Measurements from ENCODE around the gene PSMD1.
A peak's percentile ranks its signal among the peaks of the same experiment; 100 is the strongest.
"Not testable (repeated sequence)": the region's sequence is repeated elsewhere in the genome, so short reads cannot be mapped to it uniquely, and the experiment has no call there.

The PSMD1 gene

DNA sequence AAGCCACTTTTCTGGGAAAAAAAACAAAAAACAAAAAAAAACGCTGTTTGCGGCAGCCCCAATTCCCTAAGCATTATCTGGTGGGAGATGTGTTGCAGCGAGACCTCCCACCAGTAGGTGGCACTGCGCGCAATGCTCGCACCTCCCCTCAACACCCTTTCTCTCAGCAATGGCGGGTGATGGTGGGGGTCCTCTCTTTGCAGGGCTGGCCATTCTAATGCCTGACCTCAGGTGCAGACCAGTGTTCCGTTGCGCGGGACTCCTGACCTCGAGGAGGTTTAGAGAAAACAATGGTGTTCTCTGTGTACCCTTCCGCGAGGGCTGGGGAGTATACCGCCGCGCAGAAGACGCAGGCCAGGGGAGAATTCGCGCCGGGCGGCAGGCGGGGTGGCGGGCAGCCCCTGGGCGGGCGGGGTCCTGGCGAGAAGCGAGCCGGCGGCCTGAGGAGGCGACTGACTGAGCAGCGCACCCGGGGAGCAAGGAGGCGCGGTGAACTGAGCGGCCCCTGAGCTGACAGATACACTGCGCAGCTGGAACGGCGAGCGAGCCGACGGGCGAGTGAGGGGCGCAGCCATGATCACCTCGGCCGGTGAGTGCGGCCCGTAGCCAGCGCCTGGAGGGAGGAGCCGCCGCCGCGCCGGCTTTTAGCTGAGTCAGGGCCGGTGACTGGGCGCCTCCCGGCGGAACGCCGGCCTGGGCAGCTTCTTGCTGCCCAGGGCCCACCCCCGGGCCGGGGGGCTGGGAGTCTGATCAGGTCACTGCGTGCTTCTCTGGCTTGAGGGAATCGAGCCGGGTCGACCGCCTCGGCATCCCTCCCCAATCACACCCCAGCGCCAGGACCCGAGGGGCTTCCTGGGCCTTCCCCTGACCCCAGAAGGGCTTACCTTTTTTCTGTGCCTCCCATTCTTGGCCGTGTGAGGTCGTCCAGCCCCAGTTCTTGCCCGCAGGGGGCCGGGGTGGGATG is at the start of gene PSMD1:
Gene PSMD1, plus strand, starts transcription at position 415 of the 964 bp plus-strand sequence. Its CDS starts 159 bp downstream, at position 574.
- peak; percentile 75 for DNase-seq

GRCh38 chr2:231007286-231008098 is 49.2 kb upstream of the PSMD1 start:
- DNase-seq: no peak

- no peak for DNase-seq
Measured at GRCh38 chr2:231008131-231008530, 48.5 kb upstream of the PSMD1 start.

GRCh38 chr2:231009236-231009919 is 47.3 kb upstream of the PSMD1 start:
- no peak for DNase-seq

GRCh38 chr2:231010201-231010730 is 46.4 kb upstream of the PSMD1 start:
- DNase-seq: no peak

GRCh38 chr2:231011526-231011925 is 45.1 kb upstream of the PSMD1 start:
- no peak for DNase-seq

DNA sequence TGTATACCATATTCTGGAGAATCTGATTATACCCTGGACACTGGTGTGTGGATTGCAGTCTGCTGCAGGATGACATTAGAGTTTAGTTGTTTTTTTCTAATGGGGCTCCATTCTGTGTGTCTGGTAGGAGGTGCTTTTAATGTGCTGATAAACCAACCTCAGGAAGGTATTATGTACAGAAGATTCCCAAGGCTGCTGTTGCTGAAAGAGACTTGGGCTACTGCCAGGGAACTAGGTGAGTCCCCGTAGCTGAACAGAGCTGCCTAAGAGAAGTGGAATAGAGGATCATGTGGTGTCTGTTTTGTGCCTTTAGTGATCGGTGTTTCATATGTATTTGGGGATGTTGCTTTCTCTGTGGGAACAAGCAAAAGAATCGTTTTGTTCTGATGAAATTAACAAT is 44.2 kb upstream of the PSMD1 start:
- no peak for DNase-seq

DNA sequence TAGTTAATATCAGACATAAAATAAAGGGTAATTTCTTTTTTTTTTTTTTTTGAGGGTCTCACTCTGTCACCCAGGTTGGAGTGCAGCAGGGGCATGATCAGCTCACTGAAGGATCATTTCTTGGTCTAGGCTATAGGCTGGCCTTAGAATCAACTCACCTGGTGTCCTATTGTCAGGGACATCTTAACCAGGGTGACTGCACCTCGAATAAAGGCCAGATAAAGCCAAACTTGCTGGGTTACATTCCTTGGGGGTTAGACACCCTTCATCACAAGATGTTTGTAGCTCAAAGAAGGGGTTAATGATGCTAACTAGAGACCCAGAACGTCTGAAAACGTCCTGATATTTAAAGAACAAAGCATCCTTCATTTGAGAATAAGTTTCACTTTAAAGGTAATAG is 42.8 kb upstream of the PSMD1 start:
- DNase-seq: no peak

- no peak for DNase-seq
Measured at GRCh38 chr2:231015478-231015877, 41.2 kb upstream of the PSMD1 start.

GRCh38 chr2:231015926-231016325 is 40.7 kb upstream of the PSMD1 start:
- no peak for DNase-seq

DNA sequence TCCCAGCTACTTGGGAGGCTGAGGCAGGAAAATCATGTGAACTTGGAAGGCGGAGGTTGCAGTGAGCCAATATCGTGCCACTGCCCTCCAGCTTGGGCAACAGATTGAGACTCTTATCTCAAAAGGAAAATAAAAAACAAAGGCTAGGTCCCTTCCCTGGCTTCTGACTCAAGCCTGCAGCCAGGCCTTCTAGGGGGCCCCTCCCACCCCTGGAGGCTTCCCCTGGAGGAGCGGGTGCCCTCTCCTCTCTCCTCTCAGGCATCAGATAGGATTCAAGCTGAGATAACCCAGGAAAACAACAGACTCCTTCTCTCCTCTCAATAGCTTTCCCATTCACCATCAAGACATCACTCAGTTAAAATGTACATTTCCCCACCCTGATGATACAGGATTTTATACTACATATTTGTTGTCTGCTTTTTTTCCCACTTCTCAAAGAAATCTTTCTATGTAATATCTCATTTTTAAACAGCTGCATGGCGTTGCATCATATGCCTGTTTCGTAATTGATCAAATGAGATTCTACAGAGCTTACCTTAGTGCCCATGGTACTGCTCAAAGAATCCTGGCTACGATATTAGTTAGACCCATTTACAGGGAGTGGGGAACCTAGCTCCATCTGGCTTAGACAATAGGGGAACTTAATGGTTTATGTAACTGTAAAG is 40.0 kb upstream of the PSMD1 start:
- no peak for DNase-seq

GRCh38 chr2:231017231-231017598 is 39.5 kb upstream of the PSMD1 start:
- no peak for DNase-seq

DNA sequence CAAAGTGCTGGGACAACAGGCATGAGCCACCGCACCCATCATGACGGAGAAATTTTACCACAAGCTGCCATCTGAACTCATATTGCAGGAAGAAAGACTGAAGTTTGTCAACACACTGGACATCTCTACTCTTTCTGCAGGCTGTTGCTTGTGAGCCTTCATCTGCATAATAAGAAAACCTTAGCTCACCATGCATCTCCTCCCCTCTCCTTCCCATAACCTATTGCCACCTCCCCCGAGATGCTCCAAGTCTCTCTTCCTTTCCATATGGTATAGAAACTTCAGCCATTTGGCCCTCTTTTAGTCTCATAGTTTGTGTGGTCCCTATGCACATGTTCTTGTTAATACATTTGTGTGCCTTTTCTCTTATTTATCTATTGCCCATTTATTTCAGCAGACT is 38.5 kb upstream of the PSMD1 start:
- DNase-seq: no peak

- not testable (repeated sequence) for DNase-seq
Measured at GRCh38 chr2:231025059-231025458, 31.6 kb upstream of the PSMD1 start.

- no peak for DNase-seq
Measured at GRCh38 chr2:231028889-231029288, 27.8 kb upstream of the PSMD1 start.

- DNase-seq: no peak
Measured at GRCh38 chr2:231029563-231029962, 27.1 kb upstream of the PSMD1 start.

- DNase-seq: no peak
Measured at GRCh38 chr2:231030725-231031124, 25.9 kb upstream of the PSMD1 start.

- no peak for DNase-seq
Measured at GRCh38 chr2:231032575-231033140, 24.0 kb upstream of the PSMD1 start.

DNA sequence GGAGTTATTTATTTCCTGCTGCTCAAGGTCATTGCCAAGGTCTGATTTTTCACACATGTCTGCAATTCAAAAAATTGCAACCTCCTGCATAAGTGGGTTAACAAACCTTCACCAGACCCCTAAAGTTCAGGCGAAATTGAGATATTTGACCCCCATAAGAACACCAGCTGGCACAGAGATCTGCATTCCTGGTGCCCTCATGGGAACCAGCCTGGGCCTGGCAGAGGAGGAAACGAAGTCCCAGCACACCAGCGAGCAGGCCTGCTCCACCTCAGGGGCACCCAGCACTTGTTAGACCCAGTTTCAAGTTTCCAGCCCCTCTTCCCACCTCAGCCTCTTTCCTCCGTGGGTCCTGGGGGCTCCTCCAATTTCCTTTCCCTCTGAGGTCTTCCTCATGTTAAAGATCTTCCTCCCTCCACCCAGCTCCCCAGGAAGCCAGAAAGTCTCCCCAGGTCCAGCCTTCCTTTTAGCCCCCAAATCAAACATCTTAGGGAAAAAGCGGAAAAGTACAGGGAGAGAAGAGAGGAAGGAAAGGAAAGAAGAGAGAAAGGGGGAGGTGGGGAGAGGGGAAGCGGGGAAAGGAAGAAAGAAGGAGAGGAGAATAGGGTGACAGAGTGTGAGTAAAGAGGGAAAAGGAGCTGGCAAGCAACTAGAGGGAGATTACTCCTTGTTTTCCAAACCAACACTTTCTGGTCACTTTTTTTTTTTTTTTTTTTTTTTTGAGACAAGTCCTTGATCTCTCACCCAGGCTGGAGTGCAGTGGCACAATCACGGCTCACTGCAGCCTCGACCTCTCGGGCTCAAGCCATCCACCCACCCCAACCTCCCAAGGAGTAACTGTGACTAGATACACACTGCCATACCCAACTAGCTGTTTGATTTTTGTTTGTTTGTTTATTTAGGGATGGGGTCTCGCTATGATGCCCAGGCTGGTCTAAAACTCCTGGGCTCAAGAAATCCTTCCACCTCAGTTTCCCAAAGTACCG is 23.2 kb upstream of the PSMD1 start:
- no peak for DNase-seq

- no peak for DNase-seq
Measured at GRCh38 chr2:231034291-231034882, 22.3 kb upstream of the PSMD1 start.

All from NCI-H226 (cell line).